NB4 (cell line): ENCODE data around the gene RCAN2.

Experiments used
- MYC ChIP-seq: IDR thresholded peaks from 2 replicates; pipeline ENCODE4 v1.6.1; 2011; ENCODE audit warnings: low read depth, low read length
- POLR2A ChIP-seq: IDR thresholded peaks from 2 replicates; pipeline ENCODE4 v1.6.1; 2011; ENCODE audit warnings: mild to moderate bottlenecking; ENCODE audit not compliant: insufficient read length; ENCODE audit errors: extremely low read depth
- TF ChIP-seq, protein P1 (sequence below): IDR thresholded peaks from one replicate; pipeline ENCODE4 v1.5.1; 2012; ENCODE audit warnings: low read depth, low read length
- TF ChIP-seq, protein P2 (sequence below): IDR thresholded peaks from 2 replicates; pipeline ENCODE4 v1.6.1; 2011; ENCODE audit warnings: low read depth, low read length

DNA sequence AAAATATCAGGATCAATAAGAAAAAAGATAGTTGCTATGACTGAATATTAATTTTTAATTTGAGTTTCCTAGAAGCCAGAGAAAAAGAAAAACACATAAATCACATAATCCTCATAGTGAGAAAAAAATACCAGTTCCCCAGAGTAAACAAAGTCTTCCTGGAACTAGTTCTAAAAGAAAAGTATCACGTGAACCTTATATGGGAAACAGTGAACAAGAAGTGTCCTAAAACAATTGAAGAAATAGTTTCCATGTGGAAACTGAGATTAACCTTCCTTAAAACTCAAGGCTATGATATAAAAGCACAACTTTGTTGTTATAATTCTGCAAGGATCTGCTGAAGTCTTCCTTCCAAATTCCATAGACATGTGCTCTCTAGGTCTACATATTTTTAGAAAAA, 50.6 kb downstream of the RCAN2 start:
- TF ChIP-seq, protein P1, sequence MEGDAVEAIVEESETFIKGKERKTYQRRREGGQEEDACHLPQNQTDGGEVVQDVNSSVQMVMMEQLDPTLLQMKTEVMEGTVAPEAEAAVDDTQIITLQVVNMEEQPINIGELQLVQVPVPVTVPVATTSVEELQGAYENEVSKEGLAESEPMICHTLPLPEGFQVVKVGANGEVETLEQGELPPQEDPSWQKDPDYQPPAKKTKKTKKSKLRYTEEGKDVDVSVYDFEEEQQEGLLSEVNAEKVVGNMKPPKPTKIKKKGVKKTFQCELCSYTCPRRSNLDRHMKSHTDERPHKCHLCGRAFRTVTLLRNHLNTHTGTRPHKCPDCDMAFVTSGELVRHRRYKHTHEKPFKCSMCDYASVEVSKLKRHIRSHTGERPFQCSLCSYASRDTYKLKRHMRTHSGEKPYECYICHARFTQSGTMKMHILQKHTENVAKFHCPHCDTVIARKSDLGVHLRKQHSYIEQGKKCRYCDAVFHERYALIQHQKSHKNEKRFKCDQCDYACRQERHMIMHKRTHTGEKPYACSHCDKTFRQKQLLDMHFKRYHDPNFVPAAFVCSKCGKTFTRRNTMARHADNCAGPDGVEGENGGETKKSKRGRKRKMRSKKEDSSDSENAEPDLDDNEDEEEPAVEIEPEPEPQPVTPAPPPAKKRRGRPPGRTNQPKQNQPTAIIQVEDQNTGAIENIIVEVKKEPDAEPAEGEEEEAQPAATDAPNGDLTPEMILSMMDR: no peak
- TF ChIP-seq POLR2A (no peak), MYC (no peak)
- TF ChIP-seq, protein P2, sequence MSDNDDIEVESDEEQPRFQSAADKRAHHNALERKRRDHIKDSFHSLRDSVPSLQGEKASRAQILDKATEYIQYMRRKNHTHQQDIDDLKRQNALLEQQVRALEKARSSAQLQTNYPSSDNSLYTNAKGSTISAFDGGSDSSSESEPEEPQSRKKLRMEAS: no peak
